ENCODE data around the gene AK1.

DNA sequence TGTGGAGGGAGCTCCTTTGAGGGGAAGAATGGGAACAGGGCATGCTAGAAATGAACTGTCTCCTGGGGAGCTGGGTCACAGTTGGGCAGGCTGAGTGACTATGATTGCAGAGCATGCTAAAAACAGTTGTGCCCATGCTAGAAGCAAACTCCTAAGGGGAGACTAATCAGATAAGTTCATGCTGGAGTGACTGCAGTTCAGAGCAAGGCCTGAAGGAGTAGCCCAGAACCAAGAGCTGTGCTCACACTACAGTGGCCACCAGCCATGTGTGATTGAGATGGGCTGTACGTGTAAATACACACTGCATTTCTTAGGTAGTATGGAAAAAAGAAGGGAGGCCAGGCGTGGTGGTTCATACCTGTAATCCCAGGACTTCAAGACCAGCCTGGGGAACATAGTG lies 10.3 kb upstream of the AK1 start:
- TF ChIP-seq NR2F6 (CRISPR knock-in tag; IDR thresholded peaks at IDR 0.05) (no peak), STAT5A (IDR thresholded peaks at IDR 0.05; ENCODE audit: borderline replicate concordance, low read length) (no peak), CTCF (IDR thresholded peaks at IDR 0.05 in 2 of 3, conservative IDR thresholded peaks at IDR 0.05 in 1 of 3; ENCODE audit: insufficient read depth in 2 of 3, low read depth in 1 of 3, low read length in 3 of 3) (peak; percentile 33 to 46 (median 44); a peak in 4 of 6 replicates)
